Gastrocnemius medialis (tissue), 4 donors: Measurements from ENCODE around the gene SETD3.

Source experiments
- CTCF ChIP-seq, 5 experiments: fragments of 450-650 bp in 3 of 5; fragments of 200-600 bp in 2 of 5; sonication (generic) in 2 of 5; IDR thresholded peaks in 4 of 5; conservative IDR thresholded peaks in 1 of 5; 1 replicate in 4 of 5; 2 replicates in 1 of 5; pipeline ENCODE4 v1.5.1; 2016 to 2019; ENCODE audit warnings: antibody characterized with exemption in 5 of 5, mild to moderate bottlenecking in 3 of 5, moderate library complexity in 3 of 5
- POLR2A ChIP-seq, 2 donors: fragments of 450-650 bp; IDR thresholded peaks; one replicate each; pipeline ENCODE4 v1.6.1; 2017; ENCODE audit warnings: antibody characterized with exemption in 2 of 2, mild to moderate bottlenecking in 2 of 2, moderate library complexity in 2 of 2

- TF ChIP-seq CTCF (IDR thresholded peaks at IDR 0.05 in 4 of 5, conservative IDR thresholded peaks at IDR 0.05 in 1 of 5) (no peak), POLR2A (IDR thresholded peaks at IDR 0.05) (no peak)
Observed at GRCh38 chr14:99420711-99421110, 59.9 kb downstream of the SETD3 start.
